Medulla oblongata (tissue), 1 donor: ENCODE results near the gene SPSB4.

ENCODE experiments used
- DNase-seq: peaks from one replicate; pipeline ENCODE4 v3.0.0-alpha.2; 2015; ENCODE audit errors: extremely low spot score

SPSB4 gene

GRCh38 chr3:141055136-141055535 lies 4.0 kb downstream of the SPSB4 start:
- DNase-seq: no peak

DNA sequence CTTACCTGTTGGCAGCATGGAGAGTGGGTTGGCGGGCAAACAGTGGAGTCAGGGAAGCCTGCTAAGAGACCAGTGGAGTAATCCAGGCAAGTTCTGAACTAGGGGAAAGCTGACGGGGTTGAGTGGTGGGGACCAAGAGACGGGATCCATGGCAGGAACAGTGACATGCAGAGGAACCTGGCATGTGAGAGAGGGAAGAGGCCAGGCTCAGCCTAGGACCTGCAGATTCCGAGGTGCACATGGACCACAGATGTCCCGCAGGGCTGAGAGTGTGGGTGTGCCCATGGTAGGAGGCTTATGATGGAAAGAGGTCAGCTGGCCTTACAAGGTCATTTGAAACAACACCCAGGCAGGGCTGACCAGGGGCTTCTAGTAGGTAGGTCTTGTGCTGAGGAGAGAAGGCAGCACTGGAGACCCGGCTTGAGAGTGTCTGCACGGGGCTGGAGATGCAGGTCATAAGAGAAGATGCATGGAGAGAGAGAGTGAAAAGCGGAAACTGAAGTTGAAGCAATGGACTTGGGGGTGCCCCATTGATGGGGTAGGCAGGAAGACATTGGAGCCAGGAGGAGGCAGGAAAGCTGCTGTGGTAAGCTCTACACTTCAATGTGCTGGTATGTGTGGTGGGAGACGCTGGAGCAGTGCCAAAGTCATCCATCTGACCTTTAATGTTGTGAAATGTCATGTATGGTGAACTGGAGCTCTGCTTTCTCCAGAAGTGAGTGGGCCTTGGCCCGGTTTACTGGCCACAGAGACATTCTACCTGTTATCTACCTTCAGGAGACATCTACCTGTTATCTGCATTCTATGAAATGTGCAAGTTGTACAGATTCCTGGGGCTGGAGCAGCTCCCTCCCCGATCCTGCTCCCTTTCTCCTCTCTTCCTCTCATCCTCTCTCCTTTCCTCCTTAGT lies 4.6 kb downstream of the SPSB4 start:
- DNase-seq: no peak

DNA sequence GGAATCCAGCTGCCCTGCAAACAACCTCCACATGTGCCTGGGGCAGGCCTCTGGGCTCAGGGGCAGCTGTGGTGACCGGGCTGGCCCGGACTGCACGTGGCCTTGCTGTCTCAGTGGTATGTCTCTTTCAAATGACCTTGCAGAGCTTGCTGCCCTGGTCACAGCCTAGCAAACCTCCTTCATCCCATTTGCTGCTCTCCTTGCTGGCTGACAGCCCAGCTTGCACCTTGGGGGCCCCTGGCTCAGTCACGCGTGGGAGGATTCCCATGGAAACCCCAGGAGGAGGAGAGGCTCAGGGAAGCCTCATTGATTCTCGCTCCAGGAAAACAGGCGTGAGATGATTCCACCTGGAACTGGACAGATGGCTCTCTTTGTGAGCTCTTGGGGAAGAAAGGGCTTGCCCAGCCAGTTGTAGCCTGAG lies 5.6 kb downstream of the SPSB4 start:
- no peak for DNase-seq

DNA sequence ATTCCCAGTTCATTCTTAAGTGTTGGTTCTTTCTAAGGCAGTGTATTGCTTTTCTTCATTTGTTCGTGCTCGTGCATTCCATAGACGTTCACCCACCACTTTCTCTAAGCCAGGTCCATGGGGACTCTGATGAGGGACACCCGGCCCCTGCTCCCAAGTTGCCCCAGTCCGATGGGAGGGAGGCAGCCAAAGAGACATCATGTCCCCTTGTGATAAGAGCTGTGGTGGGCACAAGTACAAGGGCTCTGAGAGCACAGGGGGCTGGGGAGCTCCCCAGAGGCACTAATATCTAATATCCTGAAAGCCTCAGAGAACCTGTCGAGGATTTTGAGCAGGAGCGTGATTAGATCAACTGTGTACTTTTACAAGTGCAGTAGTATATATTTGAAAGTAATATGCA lies 6.3 kb downstream of the SPSB4 start:
- no peak for DNase-seq

GRCh38 chr3:141057946-141058800 lies 7.0 kb downstream of the SPSB4 start:
- DNase-seq: no peak

- no peak for DNase-seq
Observed at GRCh38 chr3:141058996-141059395, 7.8 kb downstream of the SPSB4 start.

DNA sequence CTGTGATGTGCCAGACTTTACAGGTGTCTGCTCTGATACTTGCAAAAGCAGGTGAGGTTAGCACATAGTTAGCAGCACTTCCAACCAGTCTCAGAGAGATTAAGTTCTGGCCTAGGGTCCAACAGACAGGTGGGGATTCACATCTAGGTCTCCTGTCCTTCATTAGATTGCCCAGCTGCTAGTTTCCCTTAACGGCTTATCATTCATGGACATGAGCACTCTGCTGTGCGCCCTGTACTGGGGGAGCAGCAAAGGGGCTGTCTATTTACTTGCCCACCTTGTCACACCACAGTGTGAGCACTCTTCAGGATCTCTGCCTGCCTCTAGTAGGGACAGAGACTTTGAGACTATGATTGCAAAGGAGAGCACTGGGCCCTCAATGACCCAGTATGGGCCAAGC lies 8.7 kb downstream of the SPSB4 start:
- no peak for DNase-seq

GRCh38 chr3:141060327-141060726 lies 9.2 kb downstream of the SPSB4 start:
- DNase-seq: no peak

DNA sequence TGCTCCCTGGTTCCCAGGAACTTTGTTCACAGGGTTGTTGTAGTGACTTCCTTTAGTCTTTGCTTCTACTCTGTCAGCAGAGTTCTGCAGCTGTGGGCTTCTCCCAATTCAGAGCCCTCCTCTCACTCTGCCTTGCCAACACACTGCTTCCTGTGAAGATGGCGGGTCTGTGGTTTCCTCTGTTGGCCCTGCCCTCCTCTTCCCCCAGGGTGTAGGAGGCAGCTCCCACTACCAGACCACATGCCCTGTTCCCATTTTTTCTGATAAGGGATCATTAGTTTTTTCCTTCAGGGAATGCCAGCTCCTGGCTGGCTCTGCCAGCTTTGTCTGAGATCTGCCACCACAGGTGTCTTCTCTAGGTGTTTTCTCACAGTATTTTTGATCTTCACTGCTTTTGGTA lies 12.7 kb downstream of the SPSB4 start:
- DNase-seq: no peak

DNA sequence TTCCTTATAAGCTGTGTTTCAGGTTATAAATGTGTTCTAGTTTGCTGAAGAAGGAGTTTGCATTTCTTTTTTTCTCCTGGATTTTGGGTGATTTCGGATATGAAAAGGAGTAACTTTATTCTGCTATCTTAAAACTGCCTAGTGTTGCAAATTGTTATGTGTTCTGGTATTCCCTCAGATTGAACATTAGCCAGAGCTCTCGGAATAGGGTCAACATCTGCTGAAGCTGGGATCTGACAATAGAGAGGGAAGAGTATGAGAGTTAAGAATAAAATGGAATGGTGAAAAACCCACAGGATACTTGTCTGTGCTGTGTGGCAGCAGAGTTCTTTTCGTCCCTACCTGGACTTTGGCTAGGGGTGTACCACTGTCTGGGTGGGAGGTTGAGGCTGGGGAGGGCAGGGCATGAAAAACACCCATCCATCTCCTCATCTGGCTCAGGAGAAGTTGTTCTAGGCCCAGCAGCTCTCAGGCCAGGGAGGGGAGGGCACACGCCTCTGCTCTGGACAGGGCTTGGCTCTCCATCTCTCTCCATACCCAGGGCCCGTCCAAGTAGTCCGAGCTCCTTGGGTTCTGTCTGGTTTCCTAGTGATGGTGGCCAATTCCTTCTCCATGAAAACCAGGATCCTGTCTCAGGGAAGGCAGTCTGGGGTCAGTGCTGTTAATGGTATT lies 13.2 kb downstream of the SPSB4 start:
- no peak for DNase-seq

DNA sequence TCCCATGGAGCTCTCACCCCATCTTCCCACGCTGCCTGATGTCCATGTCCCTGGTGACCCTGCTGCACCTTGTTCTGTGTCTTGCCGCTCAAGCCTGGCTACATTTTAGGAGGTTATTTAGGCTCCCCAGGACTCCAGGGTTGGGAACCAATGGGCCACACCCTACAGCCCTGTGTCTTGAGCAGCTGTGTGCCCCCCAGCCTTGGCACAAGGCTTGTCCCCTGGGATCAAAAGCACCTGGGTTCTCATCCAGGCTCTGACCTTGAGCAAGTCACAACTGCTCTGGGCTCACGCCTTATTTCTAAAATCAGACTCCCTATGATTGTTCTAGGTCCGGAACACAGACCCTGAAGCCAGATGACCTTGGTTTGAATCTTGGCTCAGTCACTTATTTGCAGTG lies 14.1 kb downstream of the SPSB4 start:
- no peak for DNase-seq

DNA sequence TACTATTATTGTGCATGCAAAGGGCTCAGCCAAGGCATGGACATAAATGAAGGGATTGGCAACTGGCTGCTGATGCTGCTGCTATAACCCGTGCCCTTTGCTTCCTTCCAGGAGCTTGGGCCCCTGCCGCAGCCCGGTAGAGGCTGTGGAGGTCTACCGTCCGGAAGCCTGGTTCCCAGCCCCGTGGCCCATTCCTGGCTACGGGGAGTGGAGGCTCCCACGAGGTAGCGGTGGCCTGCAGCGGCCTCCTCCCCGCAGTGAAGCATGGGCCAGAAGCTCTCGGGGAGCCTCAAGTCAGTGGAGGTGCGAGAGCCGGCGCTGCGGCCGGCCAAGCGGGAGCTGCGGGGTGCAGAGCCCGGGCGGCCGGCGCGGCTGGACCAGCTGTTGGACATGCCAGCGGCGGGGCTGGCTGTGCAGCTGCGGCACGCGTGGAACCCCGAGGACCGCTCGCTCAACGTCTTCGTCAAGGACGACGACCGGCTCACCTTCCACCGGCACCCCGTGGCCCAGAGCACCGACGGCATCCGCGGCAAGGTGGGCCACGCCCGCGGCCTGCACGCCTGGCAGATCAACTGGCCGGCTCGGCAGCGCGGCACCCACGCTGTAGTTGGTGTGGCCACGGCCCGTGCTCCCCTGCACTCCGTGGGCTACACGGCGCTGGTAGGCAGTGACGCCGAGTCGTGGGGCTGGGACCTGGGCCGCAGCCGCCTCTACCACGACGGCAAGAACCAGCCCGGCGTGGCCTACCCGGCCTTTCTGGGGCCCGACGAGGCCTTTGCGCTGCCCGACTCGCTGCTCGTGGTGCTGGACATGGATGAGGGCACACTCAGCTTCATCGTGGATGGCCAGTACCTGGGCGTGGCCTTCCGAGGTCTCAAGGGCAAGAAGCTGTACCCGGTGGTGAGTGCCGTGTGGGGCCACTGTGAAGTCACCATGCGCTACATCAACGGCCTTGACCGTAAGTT lies 15.0 kb downstream of the SPSB4 start:
- DNase-seq: no peak

GRCh38 chr3:141067206-141067974 lies 16.2 kb downstream of the SPSB4 start:
- DNase-seq: no peak

GRCh38 chr3:141070229-141070628 lies 19.1 kb downstream of the SPSB4 start:
- DNase-seq: no peak

DNA sequence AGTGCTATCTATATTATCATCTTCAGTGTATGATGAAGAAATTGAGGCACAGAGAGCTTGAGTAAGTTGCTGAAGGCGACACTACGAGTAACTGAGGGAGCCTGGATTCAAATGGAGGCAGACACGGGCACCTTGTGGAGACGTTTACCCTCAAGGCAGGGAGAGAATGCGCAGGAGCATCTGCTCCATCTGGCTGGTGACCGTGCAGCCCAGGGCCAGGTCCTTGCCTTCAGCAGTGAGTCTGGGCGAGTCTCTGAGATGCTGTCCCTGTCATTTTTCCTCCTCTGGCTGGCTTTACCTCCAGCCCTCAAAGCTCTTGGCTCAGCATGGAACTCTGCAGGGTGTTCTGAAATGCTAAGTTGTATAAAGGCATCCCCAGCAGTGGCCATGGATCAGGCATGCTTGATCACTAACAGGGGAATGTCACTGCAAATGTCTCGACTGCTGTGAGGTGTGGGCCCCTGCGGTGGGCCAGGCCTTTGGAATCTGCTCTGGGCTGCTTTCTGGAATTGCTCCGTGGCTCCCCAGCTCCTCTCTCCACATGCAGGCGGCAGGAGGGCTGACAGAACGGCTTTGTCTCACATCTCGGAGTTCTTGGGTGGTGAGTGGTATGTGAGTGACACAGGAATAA lies 19.7 kb downstream of the SPSB4 start:
- no peak for DNase-seq

- DNase-seq: no peak
Observed at GRCh38 chr3:141071681-141072260, 20.6 kb downstream of the SPSB4 start.

GRCh38 chr3:141072950-141073349 lies 21.8 kb downstream of the SPSB4 start:
- no peak for DNase-seq

GRCh38 chr3:141073580-141073979 lies 22.4 kb downstream of the SPSB4 start:
- no peak for DNase-seq

DNA sequence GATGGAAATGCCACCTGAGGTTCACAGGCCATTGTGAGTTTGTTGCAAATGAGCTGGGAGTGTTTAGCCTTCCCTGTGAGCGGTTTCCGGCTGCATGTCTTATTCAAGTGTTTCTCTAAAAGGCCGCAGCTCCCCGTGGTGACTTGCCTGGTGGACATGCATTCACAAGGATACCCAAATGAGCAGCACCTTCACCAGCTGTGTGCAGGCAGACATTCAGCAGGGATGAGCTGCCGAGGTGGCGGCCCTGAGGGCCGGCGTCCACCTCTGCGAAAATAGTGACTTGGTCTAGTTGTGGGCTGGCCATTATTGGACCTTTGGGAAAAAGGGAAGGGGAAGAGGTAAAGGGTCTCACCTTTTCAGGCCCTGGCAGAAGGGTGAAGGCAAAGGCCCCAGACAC lies 23.4 kb downstream of the SPSB4 start:
- no peak for DNase-seq
